ENCODE measurements around the gene IL1R2. TPM values are rescaled to one million over a fixed set of nuclear protein-coding genes. Genes with fewer than 3 reads are reported as not detected.
A peak's percentile ranks its signal among the peaks of the same experiment; 100 is the strongest.

The IL1R2 gene
- polyA plus RNA-seq, 2 of the 4 experiments (the other 2 are of a cell fraction) = 0.83 to 1.7 TPM

DNA sequence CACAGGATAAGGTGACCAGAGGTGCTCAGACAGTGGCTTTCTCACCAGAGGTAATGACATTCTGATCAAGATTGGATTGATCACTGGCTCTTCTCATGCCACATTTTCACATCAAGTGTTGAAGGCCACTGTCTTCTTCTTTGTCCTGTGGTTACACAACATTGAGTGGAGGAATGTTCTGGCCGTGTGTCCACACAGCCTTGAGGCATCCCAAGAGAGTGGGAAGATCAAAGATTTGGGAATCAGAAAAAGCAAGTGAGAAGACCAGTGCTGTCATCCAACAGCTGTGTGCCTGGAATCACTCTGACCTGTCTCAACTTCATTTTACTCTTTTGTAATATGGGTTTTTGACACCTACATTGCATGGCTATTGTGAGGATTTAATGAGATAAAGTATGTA, 67.4 kb downstream of the IL1R2 start:
- Histone ChIP-seq H3K4me3 (no peak overlapping the region), H3K4me2 (no peak overlapping the region), H3K4me1 (peaks cover 26% of the 10 kb centered on the region), H3K27ac (peak overlapping the region; percentile 98 to 99; a peak in 4 of 6 replicates), H3K9me3 (no peaks in the 10 kb centered on the region)
- POLR2A ChIA-PET = no interaction called here
- DNase-seq (ENCODE audit: low read depth in 1 of 2, low spot score in 1 of 2) = no peak
- CTCF ChIA-PET = interaction anchor here (1.2 kb wide), 1 partner anchor 107 kb away, joined by 4 read pairs; no protein-coding TSS in a partner anchor
- TF ChIP-seq MYC (IDR thresholded peaks at IDR 0.05; ENCODE audit: borderline replicate concordance, low read length) (no peak), ATOH8 (CRISPR knock-in tag; IDR thresholded peaks at IDR 0.05; ENCODE audit: low read depth) (no peak), ZNF302 (CRISPR knock-in tag; IDR thresholded peaks at IDR 0.05) (no peak), FOSB (CRISPR knock-in tag; IDR thresholded peaks at IDR 0.05) (no peak)
- ATAC-seq = no peak
- no peak for FAIRE-seq
- 30% methylated on average over 1 of the region's 1 CpG for WGBS (ENCODE audit: missing lambda C conversion rate)

DNA sequence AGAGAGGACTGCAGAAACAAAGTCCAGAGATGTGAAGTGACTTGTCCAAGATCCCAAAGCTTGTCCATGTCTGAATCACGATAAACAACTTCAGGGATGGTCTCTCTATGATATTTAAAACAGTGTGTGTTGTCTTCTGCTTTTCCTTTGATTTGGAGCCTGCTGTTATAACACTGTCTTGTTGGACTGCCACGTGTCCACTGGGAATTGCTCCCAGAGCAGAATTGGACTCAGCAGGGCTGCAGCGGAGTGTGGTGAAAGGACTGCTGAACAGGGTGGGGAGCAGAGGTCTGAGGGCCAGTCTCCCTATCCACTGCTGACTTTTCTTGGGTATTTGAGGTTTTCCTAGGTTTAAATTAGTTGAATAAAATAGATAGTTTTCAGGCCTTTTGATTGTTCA, 68.3 kb downstream of the IL1R2 start:
- Histone ChIP-seq H3K4me2 (no peak overlapping the region), H3K4me3 (no peak overlapping the region), H3K4me1 (peaks cover 33% of the 10 kb centered on the region), H3K27ac (peak overlapping the region; percentile 98 to 99; a peak in 4 of 6 replicates), H3K9me3 (no peaks in the 10 kb centered on the region)
- DNase-seq (ENCODE audit: low read depth in 1 of 2, low spot score in 1 of 2) (no peak), FAIRE-seq (no peak), ATAC-seq (no peak)
- WGBS (ENCODE audit: missing lambda C conversion rate) = 94% methylated on average over 3 of the region's 3 CpGs
- TF ChIP-seq FOXS1 (CRISPR knock-in tag; IDR thresholded peaks at IDR 0.05) = no peak
- no peak for TF ChIP-seq HDAC2 (IDR thresholded peaks at IDR 0.05)
- no peak for TF ChIP-seq MAFK (IDR thresholded peaks at IDR 0.05; ENCODE audit: partially characterized antibody)
- no peak for TF ChIP-seq ZNF302 (CRISPR knock-in tag; IDR thresholded peaks at IDR 0.05)
- no peak for TF ChIP-seq HOXB13 (CRISPR knock-in tag; IDR thresholded peaks at IDR 0.05; ENCODE audit: low read depth)
- no peak for TF ChIP-seq HEYL (CRISPR knock-in tag; IDR thresholded peaks at IDR 0.05)
- TF ChIP-seq RNF2 (IDR thresholded peaks at IDR 0.05; ENCODE audit: borderline replicate concordance, low read depth) = no peak
- no peak for TF ChIP-seq REST (IDR thresholded peaks at IDR 0.05)
- no peak for TF ChIP-seq RAD21 (conservative IDR thresholded peaks at IDR 0.05 in 1 of 2, IDR thresholded peaks at IDR 0.05 in 1 of 2)
- TF ChIP-seq, protein P1, sequence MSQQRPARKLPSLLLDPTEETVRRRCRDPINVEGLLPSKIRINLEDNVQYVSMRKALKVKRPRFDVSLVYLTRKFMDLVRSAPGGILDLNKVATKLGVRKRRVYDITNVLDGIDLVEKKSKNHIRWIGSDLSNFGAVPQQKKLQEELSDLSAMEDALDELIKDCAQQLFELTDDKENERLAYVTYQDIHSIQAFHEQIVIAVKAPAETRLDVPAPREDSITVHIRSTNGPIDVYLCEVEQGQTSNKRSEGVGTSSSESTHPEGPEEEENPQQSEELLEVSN (IDR thresholded peaks at IDR 0.05; ENCODE audit: borderline replicate concordance, low read depth) = no peak
- no peak for TF ChIP-seq POLR2A (IDR thresholded peaks at IDR 0.05; ENCODE audit: low read length)
- TF ChIP-seq MYC (IDR thresholded peaks at IDR 0.05; ENCODE audit: borderline replicate concordance, low read length) = no peak
- no peak for TF ChIP-seq KDM5A (IDR thresholded peaks at IDR 0.05)
- TF ChIP-seq ESRRA (IDR thresholded peaks at IDR 0.05; ENCODE audit: borderline replicate concordance, low read length) = no peak
- POLR2A ChIA-PET = no interaction called here
- CTCF ChIA-PET = interaction anchor here (1.2 to 2.0 kb wide), 3 partner anchors 22 to 180 kb away, joined by 3 to 8 read pairs (median 4); no protein-coding TSS in a partner anchor

GRCh38 chr2:102060792-102061191, 69.0 kb downstream of the IL1R2 start:
- no peaks in the 10 kb centered on the region for H3K9me3 ChIP-seq
- H3K4me3 ChIP-seq = no peak overlapping the region
- peak overlapping the region; percentile 98 to 99; a peak in 4 of 6 replicates for H3K27ac ChIP-seq
- ChIA-PET POLR2A (no interaction called here), CTCF (interaction anchor here (1.5 to 2.1 kb wide), 3 partner anchors 23 to 180 kb away, joined by 3 to 8 read pairs (median 8); no protein-coding TSS in a partner anchor)
- no peak overlapping the region for H3K4me2 ChIP-seq
- 93% methylated on average over 4 of the region's 4 CpGs for WGBS (ENCODE audit: missing lambda C conversion rate)
- no peak for FAIRE-seq
- DNase-seq (ENCODE audit: low read depth in 1 of 2, low spot score in 1 of 2) = no peak
- ATAC-seq = no peak
- peaks cover 40% of the 10 kb centered on the region for H3K4me1 ChIP-seq
- TF ChIP-seq JUNB (IDR thresholded peaks at IDR 0.05) (no peak), CTCF (IDR thresholded peaks at IDR 0.05) (no peak), TFCP2L1 (CRISPR knock-in tag; IDR thresholded peaks at IDR 0.05) (no peak), HOXB5 (CRISPR knock-in tag; IDR thresholded peaks at IDR 0.05) (no peak), RNF2 (IDR thresholded peaks at IDR 0.05; ENCODE audit: borderline replicate concordance, low read depth) (no peak), HOXB13 (CRISPR knock-in tag; IDR thresholded peaks at IDR 0.05; ENCODE audit: low read depth) (no peak), RAD21 (conservative IDR thresholded peaks at IDR 0.05 in 1 of 2, IDR thresholded peaks at IDR 0.05 in 1 of 2) (no peak)
- TF ChIP-seq, protein P1 (IDR thresholded peaks at IDR 0.05; ENCODE audit: borderline replicate concordance, low read depth) = no peak
- TF ChIP-seq, protein P2, sequence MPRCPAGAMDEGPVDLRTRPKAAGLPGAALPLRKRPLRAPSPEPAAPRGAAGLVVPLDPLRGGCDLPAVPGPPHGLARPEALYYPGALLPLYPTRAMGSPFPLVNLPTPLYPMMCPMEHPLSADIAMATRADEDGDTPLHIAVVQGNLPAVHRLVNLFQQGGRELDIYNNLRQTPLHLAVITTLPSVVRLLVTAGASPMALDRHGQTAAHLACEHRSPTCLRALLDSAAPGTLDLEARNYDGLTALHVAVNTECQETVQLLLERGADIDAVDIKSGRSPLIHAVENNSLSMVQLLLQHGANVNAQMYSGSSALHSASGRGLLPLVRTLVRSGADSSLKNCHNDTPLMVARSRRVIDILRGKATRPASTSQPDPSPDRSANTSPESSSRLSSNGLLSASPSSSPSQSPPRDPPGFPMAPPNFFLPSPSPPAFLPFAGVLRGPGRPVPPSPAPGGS (IDR thresholded peaks at IDR 0.05) = no peak
